NCI-H345 treated with DMSO at 0.1 percent for 48 hours (cell line): ENCODE data around the gene NUP62.

Experiments
- DNase-seq: peaks from one replicate; lab custom pipeline; 2025; ENCODE audit not compliant: unreplicated experiment; lab: John Stamatoyannopoulos, UW

Gene NUP62

GRCh38 chr19:49869484-49870308, 59.6 kb downstream of the NUP62 start:
- DNase-seq = peak; percentile 96

GRCh38 chr19:49869009-49869483, 60.3 kb downstream of the NUP62 start:
- DNase-seq = no peak

- peak; percentile 82 for DNase-seq
These were observed 62.1 kb downstream of the NUP62 start, which contains the start of gene PNKP for GRCh38 chr19:49866933-49867782. Gene PNKP, minus strand, starts transcription at chr19:49867576. Its CDS starts 372 bp downstream, at chr19:49867204.

GRCh38 chr19:49864890-49865289, 64.4 kb downstream of the NUP62 start:
- no peak for DNase-seq

DNA sequence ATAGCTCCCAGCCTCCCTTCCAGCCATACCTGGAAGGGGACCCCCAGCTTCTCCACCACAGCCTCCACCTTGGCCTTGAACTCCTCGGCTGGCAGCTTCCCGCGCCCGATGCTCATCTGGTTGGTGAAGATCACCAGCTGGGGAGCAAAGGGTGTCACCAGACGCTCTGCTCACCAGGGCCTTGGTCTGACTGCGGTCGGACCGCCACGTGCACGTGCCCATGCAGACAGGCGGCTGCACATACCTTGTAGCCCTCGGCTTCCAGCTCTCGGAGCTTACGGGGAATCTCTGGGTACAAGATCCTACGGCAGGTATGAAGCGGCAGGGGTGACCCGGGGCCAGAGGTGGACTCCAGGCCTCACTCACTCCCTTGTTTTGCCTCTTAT, 65.4 kb downstream of the NUP62 start:
- no peak for DNase-seq

DNA sequence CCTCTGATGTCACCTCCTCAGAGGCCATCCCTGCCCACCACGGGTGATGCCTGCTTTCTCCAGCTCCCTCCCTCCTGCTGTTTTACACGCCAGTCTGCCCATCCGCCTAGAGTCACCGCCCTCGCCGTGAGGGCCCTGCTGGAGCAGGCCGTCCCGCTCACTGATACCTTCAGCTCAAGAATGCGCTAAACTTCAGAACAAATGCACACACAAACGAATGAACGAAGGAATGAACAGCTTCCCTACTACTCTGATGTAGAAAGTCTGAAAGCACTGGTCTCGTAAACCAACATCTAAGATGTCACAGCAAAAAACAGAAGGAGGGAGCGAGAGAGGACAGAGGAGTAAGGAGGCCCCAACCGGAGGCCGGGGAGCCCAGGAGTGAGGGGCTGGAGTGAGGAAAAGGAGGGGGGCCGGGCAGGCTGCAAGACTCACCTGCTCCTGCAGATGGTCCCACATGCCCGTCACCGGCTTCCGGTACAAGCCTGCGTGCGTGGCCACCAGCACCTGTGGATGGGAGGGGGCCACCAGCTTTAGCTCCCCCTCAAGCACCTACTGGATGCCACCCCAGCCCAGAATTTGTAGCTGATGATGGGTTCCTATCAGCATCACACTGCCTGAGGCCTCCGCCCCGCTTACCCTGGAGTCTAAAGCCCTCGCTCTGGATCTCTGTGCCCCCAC, 65.9 kb downstream of the NUP62 start:
- no peak for DNase-seq

GRCh38 chr19:49862391-49863253, 66.7 kb downstream of the NUP62 start:
- no peak for DNase-seq

DNA sequence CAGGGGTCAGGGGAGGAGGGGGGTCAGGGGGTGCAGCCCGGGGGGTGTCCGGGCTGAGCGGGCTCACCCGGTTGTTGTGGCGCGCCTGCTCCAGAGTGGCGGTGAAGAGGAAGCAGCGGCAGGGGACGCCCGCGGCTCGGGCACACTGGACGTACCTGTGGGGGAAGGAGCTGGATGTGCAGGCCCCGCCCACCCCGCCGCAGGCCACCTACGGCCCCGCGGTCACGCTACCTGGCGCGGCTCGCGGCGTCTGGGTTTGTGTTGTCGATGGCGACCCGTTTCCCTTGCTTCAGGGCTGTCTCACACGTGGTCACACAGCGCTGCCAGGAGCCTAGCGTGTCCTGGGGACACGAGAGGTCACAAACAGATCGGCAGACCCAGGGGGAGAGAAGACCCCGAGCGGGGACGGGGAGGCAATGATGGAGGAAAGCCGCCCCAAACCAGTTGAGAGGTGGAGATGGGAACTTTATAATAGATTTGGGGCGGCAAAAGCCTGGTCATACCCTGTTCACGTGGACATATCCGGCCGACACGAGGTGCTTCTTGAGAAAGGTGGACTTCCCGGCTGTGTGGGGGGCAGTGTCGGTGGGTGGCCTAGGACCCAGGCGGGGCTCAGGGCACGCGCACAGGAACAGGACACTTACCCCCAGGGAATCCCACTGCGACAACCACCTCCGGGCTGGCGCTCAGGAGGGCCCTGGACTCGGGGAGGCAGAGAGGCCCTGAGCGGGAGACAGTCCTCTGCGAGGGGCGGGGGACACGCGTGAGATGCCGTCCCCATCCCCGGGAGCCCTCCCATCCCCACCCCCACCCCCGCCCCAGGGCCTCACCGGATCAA, 67.5 kb downstream of the NUP62 start:
- DNase-seq = no peak

GRCh38 chr19:49861107-49861506, 68.2 kb downstream of the NUP62 start:
- no peak for DNase-seq

GRCh38 chr19:49860336-49861102, 68.8 kb downstream of the NUP62 start:
- no peak for DNase-seq

- DNase-seq = no peak
These were observed 69.5 kb downstream of the NUP62 start for GRCh38 chr19:49859682-49860335.

GRCh38 chr19:49858088-49858985, 71.0 kb downstream of the NUP62 start:
- no peak for DNase-seq

GRCh38 chr19:49857838-49858087, 71.5 kb downstream of the NUP62 start:
- no peak for DNase-seq

DNA sequence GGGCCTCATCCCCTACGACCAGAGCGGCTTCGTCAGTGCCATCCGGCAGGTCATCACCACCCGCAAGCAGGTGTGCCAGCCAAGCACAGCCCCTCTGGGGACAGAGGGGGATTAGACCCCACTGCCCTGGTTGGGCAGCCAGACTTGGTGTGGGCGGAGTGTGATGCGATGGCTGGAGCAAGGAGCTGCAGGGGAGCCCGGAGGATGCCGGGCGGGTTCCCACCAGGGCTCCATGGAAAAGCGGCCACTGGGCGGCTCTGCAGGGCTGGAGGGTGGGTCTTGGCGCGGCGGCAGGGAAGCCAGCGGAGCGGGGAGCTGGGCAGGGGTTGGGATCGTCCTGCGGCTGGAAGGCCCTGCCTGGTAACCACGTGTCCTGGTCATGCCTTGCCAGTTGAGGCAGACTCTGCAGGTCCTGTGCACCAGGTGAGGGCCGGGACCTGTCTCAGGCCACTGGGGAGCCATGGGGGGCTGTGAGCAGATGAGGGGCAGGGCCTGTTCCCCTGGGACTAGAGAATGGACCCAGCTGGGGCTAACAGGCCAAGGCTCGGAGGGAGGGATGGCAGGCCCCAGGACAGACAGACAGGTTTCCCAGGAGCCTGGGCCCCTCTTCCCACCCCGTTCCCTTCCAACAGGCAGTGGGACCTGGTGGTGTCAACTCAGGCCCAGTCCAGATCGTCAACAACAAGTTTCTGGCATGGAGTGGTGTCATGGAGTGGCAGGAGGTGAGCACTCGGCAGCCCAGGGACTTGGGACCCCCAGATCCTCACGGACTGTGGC, 72.1 kb downstream of the NUP62 start:
- no peak for DNase-seq
